ENCODE measurements around the gene STT3B. TPM values are rescaled to one million over a fixed set of nuclear protein-coding genes. Genes with fewer than 3 reads are reported as not detected.

Gene STT3B
- total and polyA plus RNA-seq, 2 of the 13 experiments (the other 11 are each of a cell fraction or from before 2014, with no cell fraction given) = 85.0 to 205 TPM

DNA sequence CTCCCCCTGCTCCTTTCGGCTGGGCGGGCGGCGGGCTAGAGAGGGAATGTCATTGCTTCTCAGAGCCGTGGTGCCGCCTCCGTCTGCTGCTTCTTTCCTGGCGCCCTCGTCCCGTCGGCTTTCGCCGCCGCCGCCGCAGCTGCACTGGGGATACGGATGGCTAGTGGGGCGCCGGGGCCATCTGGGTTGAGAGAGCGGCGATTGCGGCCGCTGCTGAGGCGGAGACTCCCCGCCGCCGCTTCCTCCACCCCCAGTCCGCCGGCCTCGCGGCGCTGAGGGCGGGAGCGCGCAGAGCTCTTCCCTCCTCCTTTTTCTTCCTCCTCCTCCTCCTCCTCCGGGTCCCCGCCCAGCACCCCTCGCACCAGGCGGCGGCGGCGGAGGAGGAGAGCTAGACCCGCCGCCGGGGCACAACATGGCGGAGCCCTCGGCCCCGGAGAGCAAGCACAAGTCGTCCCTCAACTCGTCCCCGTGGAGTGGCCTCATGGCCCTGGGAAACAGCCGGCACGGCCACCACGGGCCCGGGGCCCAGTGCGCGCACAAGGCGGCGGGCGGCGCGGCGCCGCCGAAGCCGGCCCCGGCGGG is at the start of gene STT3B (continued):
- TF ChIP-seq ZNF251 (CRISPR knock-in tag; IDR thresholded peaks at IDR 0.05) (no peak), FOXC1 (CRISPR knock-in tag; IDR thresholded peaks at IDR 0.05; ENCODE audit: borderline replicate concordance) (no peak), NAIF1 (CRISPR knock-in tag; IDR thresholded peaks at IDR 0.05; ENCODE audit: borderline replicate concordance) (no peak), SP2 (CRISPR knock-in tag; IDR thresholded peaks at IDR 0.05) (no peak), HNRNPK (IDR thresholded peaks at IDR 0.05; ENCODE audit: low read depth, low read length, poor library complexity, severe bottlenecking) (peak; percentile 16), ZNF160 (CRISPR knock-in tag; IDR thresholded peaks at IDR 0.05) (no peak), NFIB (CRISPR knock-in tag; IDR thresholded peaks at IDR 0.05; ENCODE audit: borderline replicate concordance) (no peak), ZNF879 (CRISPR knock-in tag; IDR thresholded peaks at IDR 0.05) (no peak), ZNF547 (CRISPR knock-in tag; IDR thresholded peaks at IDR 0.05) (no peak), ELF3 (CRISPR knock-in tag; IDR thresholded peaks at IDR 0.05) (no peak; the same call in none of the 2 replicates), LCORL (IDR thresholded peaks at IDR 0.05) (no peak), LCORL (CRISPR knock-in tag; IDR thresholded peaks at IDR 0.05) (no peak), ZNF142 (CRISPR knock-in tag; IDR thresholded peaks at IDR 0.05) (no peak), E2F1 (CRISPR knock-in tag; IDR thresholded peaks at IDR 0.05) (no peak), ZNF513 (CRISPR knock-in tag; conservative IDR thresholded peaks at IDR 0.05) (no peak), ISX (CRISPR knock-in tag; conservative IDR thresholded peaks at IDR 0.05) (no peak), ESRRA (CRISPR knock-in tag; IDR thresholded peaks at IDR 0.05; ENCODE audit: low read depth) (no peak), SP1 (IDR thresholded peaks at IDR 0.05) (no peak), SP1 (CRISPR knock-in tag; IDR thresholded peaks at IDR 0.05) (no peak), ARID2 (CRISPR knock-in tag; IDR thresholded peaks at IDR 0.05; ENCODE audit: borderline replicate concordance) (no peak)
- TF ChIP-seq, protein P1, sequence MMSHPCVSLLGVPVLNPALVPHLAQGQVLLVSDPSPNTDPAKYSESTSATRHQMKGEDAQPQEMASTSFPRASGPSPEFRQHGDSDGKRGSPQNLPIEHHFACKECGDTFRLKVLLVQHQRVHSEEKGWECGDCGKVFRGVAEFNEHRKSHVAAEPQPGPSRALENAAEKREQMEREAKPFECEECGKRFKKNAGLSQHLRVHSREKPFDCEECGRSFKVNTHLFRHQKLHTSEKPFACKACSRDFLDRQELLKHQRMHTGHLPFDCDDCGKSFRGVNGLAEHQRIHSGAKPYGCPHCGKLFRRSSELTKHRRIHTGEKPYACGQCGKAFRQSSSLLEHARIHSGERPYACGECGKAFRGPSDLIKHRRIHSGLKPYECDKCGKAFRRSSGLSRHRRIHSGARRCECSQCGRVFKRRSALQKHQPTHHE (CRISPR knock-in tag; IDR thresholded peaks at IDR 0.05; ENCODE audit: borderline replicate concordance) = no peak
